IMR-90 (cell line): ENCODE results near the gene SLC22A14. TPM values are rescaled to one million over a fixed set of nuclear protein-coding genes. Genes with fewer than 3 reads are reported as not detected.

Experiments
- ATAC-seq: fragments of 200-7000 bp; cut with Tn5 transposase; 2 replicates; pipeline ENCODE4 v1.9.1; 2020; ENCODE audit warnings: low read depth, mild to moderate bottlenecking, moderate library complexity
- BruUV-seq: library from RNA; stranded (reverse); fragments of 400-500 nt; replicated peaks from 2 replicates; lab custom pipeline; 2021; lab: Mats Ljungman, UMichigan
- CTCF ChIA-PET: fragments of 300-600 bp; formaldehyde crosslinking; extraction: SDS; loops from one replicate; lab custom pipeline; 2021; ENCODE audit warnings: antibody characterized with exemption; lab: Yijun Ruan, JAX
- POLR2A ChIA-PET: fragments of 300-600 bp; sonication (Branson Sonifier 250); formaldehyde crosslinking; loops from one replicate; lab custom pipeline; 2022; ENCODE audit warnings: antibody characterized with exemption; ENCODE audit not compliant: unreplicated experiment; lab: Charles Lee
- DNase-seq: peaks from one replicate; pipeline ENCODE4 v3.0.0; 2013
- H2AFZ ChIP-seq: replicated peaks from 2 replicates; pipeline ENCODE3; 2013; ENCODE audit warnings: low read length, mild to moderate bottlenecking; ENCODE audit not compliant: poor library complexity
- H2AK5ac ChIP-seq: 2 replicates; pipeline ENCODE4 v1.6.1; 2013; ENCODE audit warnings: low read depth, low read length, inconsistent platforms
- H2AK9ac ChIP-seq: replicated peaks from 2 replicates; pipeline ENCODE3; 2013; ENCODE audit warnings: mild to moderate bottlenecking, low read depth, low read length, moderate library complexity; ENCODE audit not compliant: poor library complexity
- H2BK120ac ChIP-seq: 2 replicates; pipeline ENCODE4 v1.6.1; 2013; ENCODE audit warnings: low read depth, low read length, inconsistent platforms
- H2BK15ac ChIP-seq: 3 replicates; pipeline ENCODE4 v1.6.1; 2013; ENCODE audit warnings: low read depth, low read length, inconsistent platforms
- H2BK20ac ChIP-seq: 2 replicates; pipeline ENCODE4 v1.6.1; 2013; ENCODE audit warnings: low read depth, mild to moderate bottlenecking, inconsistent platforms, low read length, moderate library complexity
- H2BK5ac ChIP-seq: 2 replicates; pipeline ENCODE4 v1.6.1; 2013; ENCODE audit warnings: mild to moderate bottlenecking, low read depth, low read length, inconsistent platforms; ENCODE audit not compliant: poor library complexity, severe bottlenecking
- H3K14ac ChIP-seq: replicated peaks from 2 replicates; pipeline ENCODE4 v1.6.1; 2013; ENCODE audit warnings: low read depth, low read length, inconsistent platforms
- H3K18ac ChIP-seq: 2 replicates; pipeline ENCODE4 v1.6.1; 2013; ENCODE audit warnings: low read depth, low read length, control low read depth
- H3K23ac ChIP-seq: 2 replicates; pipeline ENCODE4 v1.6.1; 2013; ENCODE audit warnings: low read depth, low read length, inconsistent platforms
- H3K27ac ChIP-seq: 2 replicates; pipeline ENCODE4 v1.5.1; 2013; ENCODE audit warnings: mild to moderate bottlenecking, control low read depth, low read length; ENCODE audit not compliant: insufficient read depth
- H3K27me3 ChIP-seq: 2 replicates; pipeline ENCODE4 v1.6.1; 2013; ENCODE audit warnings: low read length; ENCODE audit not compliant: control insufficient read depth, insufficient read depth
- H3K36me3 ChIP-seq: 2 replicates; pipeline ENCODE4 v1.6.1; 2013; ENCODE audit warnings: low read length, mixed read lengths; ENCODE audit not compliant: control insufficient read depth, insufficient read depth
- H3K4ac ChIP-seq: 2 replicates; pipeline ENCODE4 v1.6.1; 2013; ENCODE audit warnings: low read depth, low read length, inconsistent platforms
- H3K4me1 ChIP-seq: 2 replicates; pipeline ENCODE4 v1.6.1; 2013; ENCODE audit warnings: low read length, mixed read lengths; ENCODE audit not compliant: control insufficient read depth, insufficient read depth
- H3K4me2 ChIP-seq: 2 replicates; pipeline ENCODE4 v1.6.1; 2013; ENCODE audit warnings: low read depth, mild to moderate bottlenecking, control low read depth, low read length, moderate library complexity
- H3K4me3 ChIP-seq: 2 replicates; pipeline ENCODE4 v1.5.1; 2013; ENCODE audit warnings: low read depth, mild to moderate bottlenecking, control low read depth, low read length, moderate library complexity; ENCODE audit not compliant: insufficient read depth
- H3K56ac ChIP-seq: 2 replicates; pipeline ENCODE4 v1.6.1; 2013; ENCODE audit warnings: low read length, inconsistent platforms; ENCODE audit not compliant: insufficient read depth; ENCODE audit errors: extremely low read depth
- H3K79me1 ChIP-seq, 2 experiments: 2 replicates each; pipeline ENCODE4 v1.6.1; 2013; ENCODE audit warnings: low read length in 2 of 2, inconsistent platforms in 1 of 2, low read depth in 1 of 2
- H3K9ac ChIP-seq: 2 replicates; pipeline ENCODE4 v1.6.1; 2013; ENCODE audit warnings: low read depth, low read length, control low read depth
- H3K9me1 ChIP-seq: 2 replicates; pipeline ENCODE4 v1.6.1; 2013; ENCODE audit warnings: low read length, inconsistent platforms; ENCODE audit not compliant: insufficient read depth
- H3K9me3 ChIP-seq: 2 replicates; pipeline ENCODE4 v1.6.1; 2013; ENCODE audit warnings: low read length; ENCODE audit not compliant: control insufficient read depth, insufficient read depth
- H4K20me1 ChIP-seq: 2 replicates; pipeline ENCODE4 v1.6.1; 2013; ENCODE audit warnings: low read length, inconsistent platforms; ENCODE audit not compliant: insufficient read depth
- H4K5ac ChIP-seq: 2 replicates; pipeline ENCODE4 v1.6.1; 2013; ENCODE audit warnings: mild to moderate bottlenecking, low read depth, low read length, control low read depth
- H4K8ac ChIP-seq, 2 experiments: 2 replicates each; pipeline ENCODE4 v1.6.1; 2013; ENCODE audit warnings: low read depth in 2 of 2, low read length in 2 of 2, control low read depth in 1 of 2, inconsistent platforms in 1 of 2
- H4K91ac ChIP-seq: 2 replicates; pipeline ENCODE4 v1.6.1; 2013; ENCODE audit warnings: low read depth, low read length, inconsistent platforms; ENCODE audit not compliant: insufficient read depth
- BHLHE40 ChIP-seq: fragments of 150-350 bp; IDR thresholded peaks from 2 replicates; pipeline ENCODE4 v1.6.1; 2016; ENCODE audit warnings: mild to moderate bottlenecking, low read depth, low read length
- CEBPB ChIP-seq: IDR thresholded peaks from 2 replicates; pipeline ENCODE4 v1.6.1; 2012; ENCODE audit warnings: low read depth, low read length, improper control_type of control experiment
- FOS ChIP-seq: fragments of 150-350 bp; IDR thresholded peaks from 2 replicates; pipeline ENCODE4 v1.6.1; 2016; ENCODE audit warnings: low read depth, low read length
- WGBS, 2 experiments: methylation state at CpG; one replicate each; pipeline versions ENCODE4 v1.1.5 to v1.1.7; 2013; ENCODE audit warnings: missing lambda C conversion rate in 2 of 2; ENCODE audit not compliant: insufficient read length in 1 of 2; ENCODE audit errors: extremely low coverage in 2 of 2; 5-methylcytosine and 5-hydroxymethylcytosine counted together
- dilution Hi-C: fragments of 300-500 bp; cut with HindIII; formaldehyde crosslinking; loops from one replicate; pipeline ENCODE4 v1.14.3; 2018; ENCODE audit warnings: low sequenced_read_pairs; ENCODE audit not compliant: unreplicated experiment
- in situ Hi-C: fragments of 300-500 bp; cut with MboI; formaldehyde crosslinking; loops from 3 replicates; pipeline ENCODE4 v1.14.3; 2019; ENCODE audit warnings: low sequenced_read_pairs, inconsistent platforms, mixed read lengths
- intact Hi-C: fragments of 100-400 bp; cut with micrococcal nuclease; formaldehyde crosslinking; loops from 2 replicates; pipeline ENCODE4 v1.10.0; 2022
- polyA plus RNA-seq, 3 experiments: library from polyadenylated mRNA; depleted of rRNA; stranded (reverse); fragments of >200 nt; gene quantifications; 2 replicates each; pipeline ENCODE4 v1.2.3, GENCODE V29; 2012; ENCODE audit warnings: low replicate concordance in 1 of 3
- total RNA-seq: library from RNA; depleted of rRNA; stranded (reverse); fragments of >200 nt; gene quantifications from 2 replicates; pipeline ENCODE4 v1.2.3, GENCODE V29; 2012

Gene SLC22A14
- total and polyA plus RNA-seq, 2 of the 4 experiments (the other 2 are of a cell fraction): under 0.01 to 0.07 TPM

DNA sequence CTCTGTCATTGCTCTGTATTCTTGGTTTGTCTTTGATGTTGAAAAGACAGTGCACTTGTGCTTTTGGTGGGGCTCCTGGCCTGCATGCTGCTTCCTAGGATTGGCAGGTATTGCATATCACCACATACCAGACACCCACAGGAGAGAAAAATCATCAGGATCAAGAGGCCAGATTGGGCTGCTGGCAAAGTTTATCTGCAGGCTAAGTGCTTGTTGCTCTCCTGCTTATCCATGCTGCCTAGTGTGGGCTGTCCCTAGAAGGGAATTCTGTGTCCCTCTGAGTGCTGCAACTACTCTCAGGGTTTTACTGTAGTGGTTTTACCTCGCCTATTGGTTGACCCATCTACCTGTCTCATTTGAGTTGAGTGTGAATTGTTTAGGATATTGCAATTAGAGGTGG lies 17.3 kb upstream of the SLC22A14 start:
- DNase-seq (no peak), ATAC-seq (no peak)
- no peak overlapping the region for H4K91ac ChIP-seq
- no peak overlapping the region for H2AK5ac ChIP-seq
- H3K4me2 ChIP-seq: no peak overlapping the region
- H3K36me3 ChIP-seq: peaks cover 8% of the 10 kb centered on the region
- no CpG with 5 or more reads among the region's 1 CpG for WGBS, 2 experiments
- ChIA-PET CTCF (no interaction called here), POLR2A (no interaction called here)
- BruUV-seq: no TSS peak
- H3K27ac ChIP-seq: no peak overlapping the region
- no peak overlapping the region for H2BK5ac ChIP-seq
- no peak overlapping the region for H3K23ac ChIP-seq
- H3K4me1 ChIP-seq: no peaks in the 10 kb centered on the region
- H3K27me3 ChIP-seq: no peaks in the 10 kb centered on the region
- H2BK20ac ChIP-seq: no peak overlapping the region
- peaks cover 16% of the 10 kb centered on the region for H3K9me1 ChIP-seq
- H2BK15ac ChIP-seq: no peak overlapping the region
- H3K18ac ChIP-seq: no peak overlapping the region
- in situ Hi-C loops (no loop called here), intact Hi-C loops (no loop called here), dilution Hi-C loops (no loop called here)
- H3K4ac ChIP-seq: no peak overlapping the region
- H3K4me3 ChIP-seq: no peak overlapping the region
- no peak overlapping the region for H2BK120ac ChIP-seq
- peaks cover 0 to 5% of the 10 kb centered on the region in 2 experiments; a peak in 1 of 4 replicates for H3K79me1 ChIP-seq
- no peaks in the 10 kb centered on the region for H4K20me1 ChIP-seq
- H2AK9ac ChIP-seq: no peak overlapping the region
- no peak overlapping the region for H4K8ac ChIP-seq
- H3K9ac ChIP-seq: no peak overlapping the region
- TF ChIP-seq CEBPB (no peak), FOS (no peak), BHLHE40 (no peak)
- H3K9me3 ChIP-seq: no peaks in the 10 kb centered on the region; the same call in 1 of the 2 replicates
- H4K5ac ChIP-seq: no peak overlapping the region
- no peak overlapping the region for H3K56ac ChIP-seq
- no peak overlapping the region for H3K14ac ChIP-seq
- no peak overlapping the region for H2AFZ ChIP-seq
